CD1c-positive myeloid dendritic cell (primary cell): ENCODE data around the gene CRELD1.
"Not testable (repeated sequence)": the region's sequence is repeated elsewhere in the genome, so short reads cannot be mapped to it uniquely, and the experiment has no call there.

Experiments
- DNase-seq: peaks from one replicate; pipeline ENCODE4 v3.0.0-alpha.2; 2016; ENCODE audit errors: extremely low spot score

CRELD1 gene

GRCh38 chr3:9934993-9935392 is 1.4 kb downstream of the CRELD1 start:
- no peak for DNase-seq

DNA sequence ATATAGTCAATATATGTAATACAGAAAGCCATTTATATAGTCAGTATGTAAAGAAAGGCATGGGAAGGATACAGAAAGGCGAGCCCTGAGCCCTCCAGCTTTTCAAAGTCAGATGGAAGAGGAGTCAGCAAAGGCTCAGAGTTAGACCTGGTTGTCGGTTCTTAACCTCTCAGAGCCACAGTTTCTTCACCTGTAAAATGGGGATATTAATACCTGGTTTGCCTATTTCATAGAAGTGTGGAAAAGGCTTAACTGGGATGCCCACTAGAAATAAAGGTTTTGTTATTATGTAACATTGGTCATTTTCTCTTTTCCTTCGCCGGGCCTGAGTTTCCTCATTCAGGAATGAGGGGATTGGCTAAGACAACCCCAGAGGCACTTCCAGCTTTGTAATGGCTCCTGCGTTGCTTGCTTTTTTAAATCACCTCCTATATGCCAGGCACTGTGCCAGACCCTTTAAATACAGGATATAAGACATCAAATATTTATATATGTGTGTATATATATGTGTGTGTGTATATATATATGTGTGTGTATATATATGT is 2.4 kb downstream of the CRELD1 start:
- peak; percentile 15 for DNase-seq

GRCh38 chr3:9937486-9938238 is 4.0 kb downstream of the CRELD1 start:
- no peak for DNase-seq

- DNase-seq = no peak
Observed at GRCh38 chr3:9938966-9939365, 5.3 kb downstream of the CRELD1 start.

GRCh38 chr3:9939906-9940305 is 6.3 kb downstream of the CRELD1 start:
- DNase-seq = not testable (repeated sequence)

- no peak for DNase-seq
Observed at GRCh38 chr3:9940746-9941145, 7.1 kb downstream of the CRELD1 start.

- DNase-seq = no peak
Observed at GRCh38 chr3:9942164-9942563, 8.5 kb downstream of the CRELD1 start.

DNA sequence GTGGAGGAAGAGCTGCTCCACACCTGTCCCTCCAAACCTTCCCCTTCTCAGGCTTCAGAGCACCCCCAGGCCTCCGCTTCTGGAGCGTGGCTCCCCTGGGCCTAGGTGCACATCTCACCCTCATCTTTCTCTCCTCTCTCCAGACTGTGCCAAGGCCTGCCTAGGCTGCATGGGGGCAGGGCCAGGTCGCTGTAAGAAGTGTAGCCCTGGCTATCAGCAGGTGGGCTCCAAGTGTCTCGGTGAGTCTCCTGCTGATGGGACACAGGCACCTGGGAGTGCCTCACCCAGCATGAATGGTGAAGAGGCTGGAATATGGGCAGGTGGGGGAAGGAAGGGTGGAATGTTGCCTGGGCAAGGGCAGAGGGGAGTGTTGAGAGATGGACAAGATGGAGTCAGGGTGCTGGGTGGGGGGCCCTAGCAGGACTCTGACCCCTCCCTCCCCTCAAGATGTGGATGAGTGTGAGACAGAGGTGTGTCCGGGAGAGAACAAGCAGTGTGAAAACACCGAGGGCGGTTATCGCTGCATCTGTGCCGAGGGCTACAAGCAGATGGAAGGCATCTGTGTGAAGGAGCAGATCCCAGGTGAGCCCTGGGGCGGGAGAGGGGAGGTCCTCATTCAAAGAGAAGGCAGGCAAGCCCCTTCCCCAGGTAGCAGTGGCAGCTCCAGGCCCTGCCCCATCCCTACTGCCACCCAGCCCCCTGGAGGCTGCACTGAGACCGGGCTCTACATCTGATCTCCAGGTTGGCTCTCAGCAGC is 9.5 kb downstream of the CRELD1 start:
- no peak for DNase-seq

GRCh38 chr3:9944271-9944670 is 10.6 kb downstream of the CRELD1 start:
- DNase-seq = no peak

DNA sequence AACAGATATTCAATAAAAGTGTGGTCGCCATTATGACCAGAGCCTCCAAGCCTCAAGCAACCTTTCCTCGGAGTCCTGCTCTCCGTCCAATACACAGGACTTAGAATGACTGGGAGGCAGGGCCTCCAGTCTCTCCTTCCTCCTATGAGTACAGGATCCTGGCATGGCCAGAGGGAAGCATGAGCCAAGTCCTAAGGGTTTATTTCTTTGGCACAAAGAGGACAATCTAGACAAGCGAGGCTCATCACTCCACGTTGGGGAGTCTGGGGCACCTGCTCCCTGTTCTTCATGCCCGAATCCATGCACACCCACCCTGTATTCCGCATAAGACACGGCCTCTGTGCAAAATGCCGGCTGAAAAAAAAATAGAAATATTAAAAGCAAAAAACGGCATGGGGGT is 11.7 kb downstream of the CRELD1 start:
- no peak for DNase-seq

- peak; percentile 93 for DNase-seq
Observed at GRCh38 chr3:9946112-9947024, 12.7 kb downstream of the CRELD1 start.

- no peak for DNase-seq
Observed at GRCh38 chr3:9947025-9947995, 13.7 kb downstream of the CRELD1 start.

GRCh38 chr3:9948586-9948985 is 15.0 kb downstream of the CRELD1 start:
- no peak for DNase-seq

- no peak for DNase-seq
Observed at GRCh38 chr3:9949115-9949514, 15.5 kb downstream of the CRELD1 start.

DNA sequence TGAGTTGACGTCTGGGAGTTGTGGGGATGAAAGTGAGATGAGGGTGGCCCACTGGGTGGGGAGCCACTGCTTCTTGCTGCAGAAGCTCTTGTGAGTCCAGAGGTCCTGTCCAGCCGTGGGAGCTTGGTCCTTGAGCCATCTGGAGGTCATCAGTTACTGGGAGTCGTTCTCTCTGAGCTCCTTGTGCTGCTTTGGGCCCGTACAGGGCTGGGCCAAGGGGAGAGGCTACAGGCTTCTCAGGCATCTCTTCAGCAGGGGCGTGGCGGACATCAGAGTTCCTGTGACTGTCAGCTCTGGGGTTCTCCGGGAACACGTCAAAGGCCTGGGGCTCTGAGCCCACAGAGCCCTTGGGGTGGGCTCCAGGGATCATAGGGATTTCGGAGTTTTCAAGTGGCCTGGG is 16.0 kb downstream of the CRELD1 start:
- no peak for DNase-seq

GRCh38 chr3:9951126-9951525 is 17.5 kb downstream of the CRELD1 start:
- DNase-seq = no peak

GRCh38 chr3:9951598-9951961 is 17.9 kb downstream of the CRELD1 start:
- DNase-seq = no peak

GRCh38 chr3:9951962-9952805 is 18.6 kb downstream of the CRELD1 start, which contains the start of gene PRRT3:
Gene PRRT3 (minus strand): TSS chr3:9952408. CDS start chr3:9950115, 2,293 bp downstream.
- DNase-seq = peak; percentile 67

DNA sequence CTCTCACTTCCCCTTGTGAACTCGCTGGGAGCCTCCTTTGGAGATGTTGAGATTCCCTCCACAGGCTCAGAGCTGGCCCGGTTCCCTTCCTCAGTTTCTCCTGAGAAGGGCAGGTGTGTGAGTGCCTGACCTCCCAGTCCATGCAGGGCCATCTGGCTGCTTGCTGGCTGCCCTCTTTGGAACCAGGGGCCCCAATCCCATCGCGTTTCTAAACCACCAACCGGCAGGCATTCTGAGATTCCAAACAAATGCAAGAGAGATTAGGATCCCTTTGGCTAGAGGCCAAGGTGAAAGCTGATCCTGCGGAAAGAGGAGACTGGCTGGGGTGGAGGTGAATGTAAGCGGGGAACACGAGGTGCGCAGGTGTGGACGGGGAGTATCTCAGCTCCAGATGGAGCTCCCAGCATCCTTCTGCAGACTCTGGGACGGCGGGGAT is 21.5 kb downstream of the CRELD1 start:
- no peak for DNase-seq
